ENCODE results near the gene NMUR1.
"Not testable (repeated sequence)": the region's sequence is repeated elsewhere in the genome, so short reads cannot be mapped to it uniquely, and the experiment has no call there.

Gene NMUR1, protein sequence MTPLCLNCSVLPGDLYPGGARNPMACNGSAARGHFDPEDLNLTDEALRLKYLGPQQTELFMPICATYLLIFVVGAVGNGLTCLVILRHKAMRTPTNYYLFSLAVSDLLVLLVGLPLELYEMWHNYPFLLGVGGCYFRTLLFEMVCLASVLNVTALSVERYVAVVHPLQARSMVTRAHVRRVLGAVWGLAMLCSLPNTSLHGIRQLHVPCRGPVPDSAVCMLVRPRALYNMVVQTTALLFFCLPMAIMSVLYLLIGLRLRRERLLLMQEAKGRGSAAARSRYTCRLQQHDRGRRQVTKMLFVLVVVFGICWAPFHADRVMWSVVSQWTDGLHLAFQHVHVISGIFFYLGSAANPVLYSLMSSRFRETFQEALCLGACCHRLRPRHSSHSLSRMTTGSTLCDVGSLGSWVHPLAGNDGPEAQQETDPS

DNA sequence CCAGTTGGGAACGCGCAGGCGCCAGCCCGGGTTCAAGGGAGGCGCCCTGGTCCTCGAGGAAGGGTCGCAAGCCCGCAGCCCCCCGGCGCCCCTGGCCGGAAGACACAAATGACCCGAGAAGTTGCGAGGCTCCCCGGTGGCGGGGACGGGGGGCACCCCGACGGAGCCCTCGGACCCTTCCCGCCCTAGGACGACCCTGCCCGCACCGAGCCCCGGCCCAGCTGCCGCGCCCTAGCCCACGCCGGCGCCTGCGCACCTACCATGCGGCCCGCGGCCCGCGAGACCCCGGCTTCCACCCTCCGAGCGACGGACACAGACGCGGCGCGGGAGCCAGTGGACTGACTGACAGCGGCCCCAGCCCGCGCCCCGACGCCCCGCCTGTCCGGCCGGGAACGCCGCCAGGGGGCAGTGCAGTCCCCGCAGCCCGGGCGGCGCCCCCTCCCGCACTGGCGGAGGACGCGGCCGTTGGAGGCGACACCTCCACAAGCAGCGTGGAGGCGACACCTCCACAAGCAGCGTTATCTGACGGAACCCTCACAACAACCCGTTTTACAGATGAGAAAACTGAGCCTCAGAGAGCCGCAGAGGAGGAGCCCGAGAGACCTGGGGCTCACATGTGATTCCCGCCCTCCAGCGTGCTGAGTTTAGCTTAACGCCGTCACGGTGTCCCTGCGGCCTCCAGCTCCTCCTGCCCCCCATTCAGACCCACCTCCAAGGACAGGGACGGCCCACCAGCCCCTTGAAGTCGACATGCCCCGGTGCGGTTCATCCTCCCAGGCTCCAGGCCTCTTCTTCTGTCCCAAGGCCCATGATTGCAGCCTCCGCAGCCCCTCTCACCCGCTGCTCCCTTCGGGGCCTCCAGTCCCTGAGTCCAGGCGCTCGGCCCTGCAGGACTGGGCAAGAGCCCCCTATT, at the start of gene NMUR1:
Gene NMUR1 (minus strand): TSS at position 347 of the 913 bp plus-strand sequence. CDS start 84 bp downstream, at position 263.
- DNase-seq = peak; percentile 79

DNA sequence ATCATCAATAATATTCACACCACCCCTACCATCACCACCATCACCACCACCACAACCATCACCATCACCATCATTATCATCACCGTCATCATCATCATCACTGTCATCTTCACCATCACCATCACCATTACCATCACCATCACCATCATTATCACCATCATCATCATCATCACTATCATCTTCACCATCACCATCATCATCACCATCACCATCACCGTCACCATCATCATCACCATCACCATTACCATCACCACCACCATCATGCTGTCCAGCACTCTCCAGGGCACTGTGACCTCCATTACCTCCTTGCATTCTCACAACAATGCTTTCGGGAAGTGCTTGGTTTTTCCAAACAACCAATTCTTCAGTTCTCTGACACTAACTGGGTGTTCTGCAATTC, 49.3 kb upstream of the NMUR1 start:
- DNase-seq = no peak

DNA sequence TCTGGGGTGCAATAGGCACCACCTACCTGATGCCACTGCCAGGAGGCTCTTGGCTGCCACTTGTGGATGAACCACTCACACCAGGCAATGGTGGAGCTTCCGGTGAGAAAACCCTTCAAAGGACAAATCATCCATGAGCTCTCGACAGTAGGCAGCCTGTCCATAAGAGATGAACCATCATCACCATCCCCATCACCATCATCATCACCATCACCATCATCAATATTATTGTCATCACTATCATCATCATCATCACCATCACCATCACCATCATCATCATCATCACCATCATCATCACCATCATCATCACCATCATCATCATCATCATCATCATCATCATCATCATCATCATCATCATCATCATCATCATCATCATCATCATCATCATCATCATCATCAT, 48.4 kb upstream of the NMUR1 start:
- DNase-seq = not testable (repeated sequence)

DNA sequence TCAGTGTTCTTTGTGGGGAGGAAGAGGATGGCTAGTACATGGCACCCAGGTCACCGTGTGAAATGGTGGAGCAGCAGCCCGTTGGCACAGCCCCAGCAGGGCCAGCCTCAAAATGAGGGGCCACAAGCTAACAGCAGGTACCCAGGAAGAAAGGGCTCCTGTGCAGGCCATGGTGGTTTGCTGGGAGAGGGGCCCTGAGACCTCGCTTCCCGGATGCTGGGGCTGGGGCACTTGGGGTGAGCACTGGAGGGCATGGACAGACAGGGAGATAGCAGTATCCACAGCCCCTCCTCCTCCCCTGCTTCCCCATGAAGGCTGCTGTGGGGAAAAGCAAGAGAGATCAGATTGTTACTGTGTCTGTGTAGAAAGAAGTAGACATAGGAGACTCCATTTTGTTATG, 46.2 kb upstream of the NMUR1 start:
- no peak for DNase-seq

DNA sequence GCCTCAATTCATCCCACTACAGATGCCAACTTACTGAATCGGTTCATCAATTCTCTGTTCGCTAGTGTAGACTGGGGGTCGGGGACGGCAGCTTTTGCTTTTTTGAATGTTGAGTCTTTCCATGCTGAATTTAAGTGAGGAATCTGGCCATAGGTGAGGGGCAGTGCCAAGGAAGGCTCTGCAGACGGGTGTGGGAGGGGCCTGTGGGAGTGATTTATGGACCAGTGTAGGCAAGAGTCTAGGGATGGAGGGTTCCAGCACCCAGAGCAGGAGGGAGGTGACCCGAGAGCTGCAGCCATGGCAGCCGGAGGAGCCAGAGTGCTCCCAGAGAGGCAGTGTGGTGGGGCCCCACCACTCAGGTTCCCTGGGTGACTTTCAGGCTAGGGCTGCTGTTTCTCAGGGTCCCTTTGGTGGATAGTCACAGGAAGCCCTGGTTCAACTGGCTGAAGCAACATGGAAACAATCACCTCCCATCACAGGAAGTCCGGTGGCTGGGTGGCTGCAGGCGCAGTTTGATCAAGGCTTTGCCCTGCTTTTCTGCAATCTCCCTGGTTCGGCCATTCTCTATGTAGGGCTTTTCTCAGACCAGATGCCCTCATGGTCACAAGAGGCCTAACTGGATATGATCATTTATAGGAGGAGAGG, 45.5 kb upstream of the NMUR1 start:
- no peak for DNase-seq

DNA sequence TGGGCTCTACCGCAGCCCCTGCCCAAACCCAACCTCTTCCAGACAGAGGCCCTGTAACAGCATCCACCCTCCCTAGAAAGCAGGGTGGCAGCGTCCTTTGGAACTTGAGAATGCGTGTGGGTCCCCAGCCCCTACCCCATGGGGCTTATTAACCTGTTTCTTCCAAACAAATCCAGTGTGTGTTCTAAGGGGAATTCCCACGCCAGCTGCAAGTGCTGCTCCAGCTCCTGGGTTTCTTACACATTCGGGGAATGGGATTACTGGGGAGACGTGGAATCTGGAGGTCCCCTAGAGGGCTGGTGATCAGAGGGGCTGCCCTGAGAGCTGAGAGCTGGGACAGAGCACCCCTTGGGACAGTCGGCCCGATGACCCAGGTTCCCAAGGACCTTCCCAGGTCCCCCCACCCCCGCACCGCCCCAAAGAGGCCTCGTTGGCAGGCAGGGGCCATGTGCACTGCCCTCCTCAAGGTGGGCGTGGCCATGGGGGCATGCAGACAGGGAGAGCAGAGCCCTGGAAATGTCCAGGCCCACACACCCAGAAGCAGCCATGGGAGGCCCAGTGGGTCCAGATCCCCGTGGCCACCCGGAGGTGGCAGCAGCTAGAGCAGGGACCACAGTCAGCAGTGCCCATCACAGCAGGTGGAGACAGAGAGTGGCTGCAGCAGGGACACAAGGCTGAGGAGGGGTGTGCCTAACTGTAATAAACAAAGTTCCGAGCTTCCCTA, 43.6 kb upstream of the NMUR1 start:
- DNase-seq = no peak

DNA sequence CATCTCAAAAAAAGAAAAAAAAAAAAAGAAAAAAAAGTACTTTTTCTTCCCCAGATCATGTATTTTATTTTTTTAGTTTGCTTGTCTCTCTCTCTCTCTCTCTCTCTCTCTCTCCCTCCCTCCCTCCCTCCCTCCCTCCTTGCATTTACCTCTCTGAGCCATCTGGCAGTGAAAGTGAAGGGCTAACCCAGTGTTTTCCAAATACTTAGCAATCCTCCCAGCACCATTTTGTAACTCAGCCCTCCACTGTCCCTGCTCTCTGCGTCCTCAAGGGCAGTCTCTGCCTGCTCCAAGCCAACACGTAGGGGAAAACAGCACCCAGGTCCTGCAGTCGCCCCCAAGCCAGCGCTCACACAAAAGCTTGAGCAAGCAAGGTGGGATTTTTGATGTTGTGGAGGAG, 42.9 kb upstream of the NMUR1 start:
- DNase-seq = no peak

DNA sequence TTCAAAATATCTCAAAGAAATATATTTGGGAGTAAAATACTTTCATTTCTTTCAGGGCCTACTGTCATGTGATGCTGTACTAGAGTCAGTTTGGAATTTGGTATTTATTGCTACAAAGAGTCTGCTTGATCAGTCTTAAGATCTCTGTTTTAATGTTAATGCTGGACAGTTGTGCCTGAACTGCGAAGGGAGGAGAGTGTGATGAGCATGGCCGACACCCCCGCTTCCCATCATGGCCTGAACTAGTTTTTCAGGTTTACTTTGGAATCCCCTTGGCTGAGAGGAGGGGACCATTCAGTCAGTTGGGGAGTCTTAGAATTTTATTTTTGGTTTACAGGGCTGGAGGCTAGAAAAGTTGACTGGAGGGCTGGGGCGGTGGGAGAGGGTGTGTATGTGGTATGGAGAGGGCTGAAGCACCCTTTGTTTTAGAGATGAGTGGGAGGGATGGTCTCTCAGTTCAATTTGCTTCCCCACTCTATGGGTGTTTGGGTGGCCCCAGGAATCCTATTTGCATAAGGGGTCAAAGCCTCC, 41.5 kb upstream of the NMUR1 start:
- DNase-seq = no peak

DNA sequence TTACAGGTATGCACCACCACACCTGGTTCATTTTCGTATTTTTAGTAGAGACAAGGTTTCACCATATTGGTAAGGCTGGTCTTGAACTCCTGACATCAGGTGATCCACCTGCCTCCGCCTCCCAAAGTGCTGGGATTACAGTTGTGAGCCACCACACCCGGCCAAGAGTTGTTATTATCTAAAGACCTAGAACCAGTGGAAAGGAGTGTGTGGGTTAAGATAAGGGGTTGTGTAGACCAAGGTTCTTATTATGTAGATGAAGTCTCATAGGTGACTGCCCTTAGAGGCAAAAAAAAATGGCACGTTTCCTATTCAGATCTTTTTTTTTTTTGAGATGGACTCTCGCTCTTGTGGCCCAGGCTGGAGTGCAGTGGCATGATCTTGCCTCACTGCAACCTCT, 40.7 kb upstream of the NMUR1 start:
- not testable (repeated sequence) for DNase-seq

DNA sequence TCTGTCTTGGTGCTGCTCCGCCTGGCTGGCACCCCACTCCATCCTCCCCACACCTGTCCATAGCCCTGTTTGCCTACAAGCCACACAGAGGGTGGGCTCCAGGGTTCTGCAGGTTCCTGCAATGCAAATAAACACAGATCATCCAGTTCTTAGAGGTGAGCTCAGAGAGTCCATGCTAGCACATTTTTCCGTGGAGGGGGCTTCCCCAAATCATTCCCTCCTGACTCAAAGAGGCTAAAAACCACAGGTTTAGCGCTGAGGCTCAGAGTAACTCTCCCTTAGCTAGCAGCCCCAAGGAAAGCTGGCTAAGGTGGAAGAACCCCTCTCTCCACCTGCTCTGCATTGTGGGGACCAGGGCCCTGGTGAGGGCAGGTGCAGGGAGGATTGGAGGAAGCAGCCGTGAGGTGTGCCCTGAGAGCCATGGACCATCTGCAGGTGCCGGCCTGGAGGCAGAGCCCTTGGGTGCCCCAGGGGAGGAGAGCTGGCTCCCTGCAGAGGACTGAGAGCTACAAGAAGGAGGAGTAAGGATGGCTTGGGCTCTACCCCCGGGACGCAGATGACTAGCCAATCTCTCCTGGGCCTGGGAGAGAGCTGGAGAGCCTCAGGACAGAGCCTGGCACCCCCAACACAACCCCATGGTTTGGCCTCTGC, 38.7 kb upstream of the NMUR1 start:
- DNase-seq = no peak

DNA sequence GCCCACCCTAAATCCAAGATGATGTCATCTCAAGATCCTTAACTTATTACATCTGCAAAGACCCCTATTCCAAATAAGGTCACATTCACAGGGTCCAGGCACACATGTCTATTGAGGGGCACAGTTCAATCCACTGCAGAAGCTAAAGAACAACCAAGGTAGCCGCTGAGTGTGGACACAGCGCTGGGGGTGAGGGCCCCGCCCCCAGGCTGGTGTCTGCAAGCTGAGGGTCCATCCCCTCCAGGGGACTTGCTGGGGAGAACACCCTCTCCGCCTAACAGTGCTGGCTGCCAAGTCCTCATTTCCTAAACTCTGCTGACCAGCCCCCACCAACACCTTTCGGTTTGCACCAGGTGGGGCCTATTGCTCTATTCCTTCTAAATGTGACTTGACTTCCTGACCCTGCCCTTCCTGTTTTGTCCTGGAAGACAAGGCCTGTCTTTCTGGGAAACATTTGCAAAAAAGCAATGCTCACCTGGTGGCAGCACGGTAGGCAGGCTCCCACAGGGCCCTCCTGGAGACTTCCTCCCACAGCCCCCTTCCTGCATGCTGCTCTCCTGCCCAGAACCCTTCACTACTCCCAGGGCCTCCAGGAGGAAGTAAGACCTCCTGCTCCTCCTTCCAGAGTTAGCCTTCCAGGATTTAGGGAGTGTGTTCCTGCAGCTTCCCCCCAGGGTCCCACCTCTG, 38.0 kb upstream of the NMUR1 start:
- no peak for DNase-seq

DNA sequence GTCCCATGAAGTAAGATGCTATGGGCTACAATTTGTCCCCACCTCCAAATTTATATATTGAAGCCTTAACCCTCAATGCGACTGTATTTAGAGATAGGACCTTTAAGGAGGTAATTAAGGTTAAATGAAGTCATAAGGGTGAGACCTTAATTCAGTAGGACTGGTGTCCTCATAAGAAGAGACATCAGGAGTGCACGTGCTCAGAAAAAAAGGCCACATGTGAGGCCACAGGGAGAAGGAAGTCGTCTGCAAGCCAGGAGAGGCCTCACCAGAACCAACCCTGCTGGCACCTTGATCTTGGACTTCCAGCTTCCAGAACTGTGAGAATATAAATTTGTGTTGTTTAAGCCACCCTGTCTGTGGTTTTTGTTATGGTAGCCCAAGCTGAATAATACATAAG, 36.9 kb upstream of the NMUR1 start:
- DNase-seq = no peak

DNA sequence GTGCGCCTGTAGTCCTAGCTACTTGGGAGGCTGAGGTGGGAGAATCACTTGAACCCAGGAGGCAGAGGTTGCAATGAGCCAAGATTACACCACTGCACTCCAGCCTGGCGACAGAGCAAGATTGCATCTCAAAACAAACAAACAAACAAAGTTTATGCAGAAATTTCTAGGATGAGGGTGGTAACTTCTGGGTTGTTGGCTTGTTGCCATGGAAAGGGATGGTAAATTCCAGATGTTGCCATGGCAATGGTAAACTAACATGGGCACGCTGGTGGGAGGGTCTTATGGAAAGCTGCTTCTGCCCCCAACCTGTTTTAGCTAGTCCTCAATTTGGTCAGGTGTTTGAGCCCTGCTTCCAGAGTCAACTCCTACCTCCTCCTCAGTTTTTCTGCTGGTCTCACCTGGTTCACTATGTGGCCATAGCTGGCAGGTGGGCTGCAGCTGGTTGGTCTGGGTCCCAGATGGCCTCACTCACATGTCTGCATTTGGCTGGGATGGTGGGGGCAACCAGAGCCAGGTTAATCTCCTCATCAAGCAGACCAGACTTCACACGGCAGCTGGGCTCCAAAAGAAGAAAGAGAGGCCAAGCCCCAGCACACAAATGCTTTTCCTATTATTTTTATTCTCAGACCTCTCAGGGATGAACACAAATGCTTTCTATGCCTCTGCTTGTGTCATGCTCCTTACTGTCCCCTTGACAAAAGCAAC, 35.8 kb upstream of the NMUR1 start:
- DNase-seq = no peak

DNA sequence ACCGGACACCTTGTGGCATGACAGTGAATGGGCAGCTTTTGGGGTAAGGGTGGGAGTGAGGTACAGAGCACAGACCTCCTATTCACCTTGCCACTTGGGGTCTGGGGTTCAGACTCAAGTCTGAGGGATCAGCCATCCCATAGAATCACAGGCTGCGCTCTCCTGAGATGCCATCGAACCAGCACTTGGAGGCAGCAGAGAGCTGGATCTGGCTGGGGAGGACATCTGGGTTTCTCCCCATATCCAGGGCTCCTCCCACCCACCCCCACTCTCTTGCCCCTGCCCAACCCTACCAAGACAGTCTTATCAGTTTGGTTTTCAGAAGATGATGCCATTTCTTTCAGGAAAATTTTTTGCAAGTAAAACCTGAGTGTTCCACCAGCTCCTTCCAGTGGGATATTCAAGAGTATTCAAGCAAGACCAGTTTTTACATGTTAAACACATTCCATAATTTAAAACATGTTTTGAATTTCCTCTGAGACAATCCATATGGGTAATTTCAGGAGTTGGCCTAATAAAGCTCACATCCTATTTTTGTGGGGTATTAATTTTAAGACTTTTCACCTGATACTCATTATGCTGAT, 33.2 kb upstream of the NMUR1 start:
- peak; percentile 13 for DNase-seq

DNA sequence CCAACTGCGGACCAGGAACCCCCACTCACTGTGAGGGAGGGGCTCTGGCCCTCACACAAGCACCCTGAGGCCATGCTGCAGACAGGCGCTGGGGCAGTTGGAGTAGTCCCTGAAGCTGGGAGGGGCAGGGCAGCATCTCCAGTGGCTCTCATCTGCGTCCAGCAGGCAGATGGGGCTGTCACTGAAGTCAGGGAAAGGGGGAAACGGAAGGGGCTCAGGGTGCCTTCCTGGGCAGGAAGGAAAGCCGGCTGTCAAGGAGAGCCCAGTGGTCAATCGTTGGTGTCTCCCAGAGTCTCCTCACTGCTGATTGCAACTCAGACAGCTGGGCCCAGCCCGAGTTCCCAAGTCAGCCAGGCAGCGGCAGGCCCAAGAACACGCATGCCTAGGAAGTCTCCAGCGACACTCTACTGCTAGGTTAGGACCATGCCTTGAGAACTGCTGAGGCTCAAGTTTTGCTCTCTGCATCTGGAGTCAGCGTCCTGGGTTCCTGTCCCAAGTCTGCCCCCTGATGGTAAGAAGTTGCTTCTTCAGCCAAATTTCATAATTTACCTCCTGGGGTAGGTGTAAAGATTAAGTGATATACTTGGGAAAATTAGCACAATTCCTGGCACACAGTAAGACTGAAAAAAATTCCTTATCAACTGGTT, 27.4 kb upstream of the NMUR1 start:
- DNase-seq = peak; percentile 87

DNA sequence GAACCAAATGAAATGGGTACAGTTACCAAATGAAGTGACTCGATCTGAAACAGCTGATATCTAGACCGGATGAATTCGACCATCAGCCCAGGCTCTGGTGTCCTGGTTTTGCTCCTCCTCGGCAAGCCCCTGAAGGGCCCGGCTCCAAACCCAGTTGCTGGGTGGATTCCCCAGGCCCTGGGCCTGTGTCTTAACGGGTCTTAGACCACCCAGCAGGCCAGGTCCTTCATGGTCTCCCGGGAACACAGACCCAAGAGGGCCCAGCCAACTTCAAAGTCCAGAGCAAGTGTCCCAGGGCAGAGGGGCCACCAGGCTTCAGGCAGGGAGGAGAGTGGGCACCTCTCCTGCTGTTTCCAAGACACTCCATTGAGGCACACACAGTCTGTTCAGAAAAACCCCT, 26.7 kb upstream of the NMUR1 start:
- no peak for DNase-seq

DNA sequence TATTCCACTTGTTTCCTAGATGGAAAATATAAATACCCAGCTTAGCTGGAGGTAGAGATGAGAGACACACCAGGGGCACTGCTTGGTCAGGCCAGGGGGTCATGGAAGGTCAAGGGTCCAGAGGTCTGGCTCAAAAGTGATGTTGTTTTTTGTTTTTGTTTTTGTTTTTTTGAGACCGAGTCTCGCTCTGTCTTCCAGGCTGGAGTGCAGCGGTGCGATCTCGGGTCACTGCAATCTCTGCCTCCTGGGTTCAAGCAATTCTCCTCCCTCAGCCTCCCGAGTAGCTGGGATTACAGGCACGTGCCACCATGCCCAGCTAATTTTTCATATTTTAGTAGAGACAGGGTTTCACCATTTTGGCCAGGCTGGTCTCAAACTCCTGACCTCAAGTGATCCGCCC, 26.3 kb upstream of the NMUR1 start:
- not testable (repeated sequence) for DNase-seq

DNA sequence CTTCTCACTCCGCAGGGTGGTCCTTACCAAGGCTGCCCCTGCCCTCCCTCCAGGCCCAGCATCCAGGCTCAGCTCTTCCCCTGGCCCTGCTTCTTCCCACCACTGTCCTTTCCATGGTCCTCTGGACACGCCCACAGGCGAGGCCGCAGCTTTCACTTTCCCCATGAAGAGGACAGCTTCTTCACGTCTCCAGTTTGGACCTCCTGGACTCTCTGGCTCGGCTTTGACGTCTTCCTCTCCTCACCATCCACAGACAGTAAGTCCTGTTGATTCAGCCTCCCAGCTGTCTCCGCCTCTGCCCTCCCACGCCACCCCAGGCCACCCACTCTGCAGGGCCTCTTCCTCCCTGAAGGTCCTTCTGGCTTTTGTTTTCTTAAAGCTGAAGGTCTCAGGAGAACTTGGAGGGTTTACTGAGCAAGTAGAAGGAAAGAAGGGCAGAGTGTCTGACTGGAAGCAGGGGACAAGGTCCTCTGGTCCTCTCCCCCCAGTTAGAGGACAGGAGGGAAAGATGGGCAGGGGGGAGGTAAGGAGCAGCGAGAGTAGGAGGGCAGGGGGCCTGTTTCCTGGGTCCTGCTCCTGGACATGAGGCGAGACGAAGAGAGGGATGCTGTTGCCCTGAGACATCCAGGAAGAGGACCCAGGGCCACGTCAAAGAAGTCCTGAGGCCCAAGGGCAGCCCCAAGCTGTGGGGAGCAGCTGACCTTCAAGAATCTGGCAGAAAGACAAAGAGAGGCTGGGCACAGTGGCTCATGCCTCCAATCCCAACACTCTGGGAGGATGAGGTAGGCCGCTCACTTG, 24.7 kb upstream of the NMUR1 start:
- peak; percentile 24 for DNase-seq

DNA sequence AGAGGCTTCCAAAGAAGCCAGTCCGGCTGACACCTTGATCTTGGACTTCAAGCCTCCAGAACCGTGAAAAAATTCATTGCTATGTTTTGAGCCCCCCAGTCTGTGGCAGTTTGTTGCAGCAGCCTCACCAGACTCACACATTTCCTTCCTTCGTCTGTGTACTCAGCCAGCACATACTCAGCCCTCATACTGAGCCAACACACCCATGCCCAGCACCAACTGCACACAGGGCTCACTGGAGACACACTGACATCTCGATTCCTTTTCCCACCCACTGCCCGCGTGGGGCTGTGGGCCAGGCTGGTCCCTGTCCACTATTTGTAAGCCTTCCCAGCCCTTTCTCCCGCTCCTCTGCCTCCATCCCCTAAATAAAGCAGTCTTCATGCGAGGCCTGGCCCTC, 24.1 kb upstream of the NMUR1 start:
- DNase-seq = no peak

All from CD4-positive, alpha-beta T cell treated with Interleukin-17A for 1 hour (primary cell).